Adrenal gland (tissue), 12 donors: ENCODE measurements around the gene TPRN. TPM values are rescaled to one million over a fixed set of nuclear protein-coding genes. Genes with fewer than 3 reads are reported as not detected.

ENCODE experiments used
- DNase-seq, 7 donors: peaks; one replicate each; pipeline ENCODE4 v3.0.0-alpha.2; 2019 to 2020
- H3K27ac ChIP-seq, 5 donors: fragments of 200-600 bp; sonication (generic) in 4 of 5; 1 replicate in 3 of 5; 2 replicates in 2 of 5; pipeline versions ENCODE4 v1.5.1 to v1.8.0; 2016 to 2020; ENCODE audit warnings: mild to moderate bottlenecking in 1 of 5
- H3K27me3 ChIP-seq: fragments of 200-600 bp; 2 replicates; pipeline ENCODE4 v1.8.0; 2021
- H3K36me3 ChIP-seq, 2 donors: fragments of 200-600 bp; replicated peaks in 1 of 2; 1 replicate in 1 of 2; 2 replicates in 1 of 2; pipeline versions ENCODE4 v1.5.1 to v1.8.0; 2018 to 2022
- H3K4me1 ChIP-seq, 2 donors: fragments of 200-600 bp; replicated peaks in 1 of 2; 1 replicate in 1 of 2; 2 replicates in 1 of 2; pipeline versions ENCODE4 v1.5.1 to v1.8.0; 2018 to 2021
- H3K4me3 ChIP-seq, 4 donors: fragments of 200-600 bp; sonication (generic) in 3 of 4; one replicate each; pipeline ENCODE4 v1.5.1; 2016 to 2018
- H3K9me3 ChIP-seq, 3 donors: fragments of 200-600 bp; sonication (generic) in 1 of 3; replicated peaks in 1 of 3; 1 replicate in 2 of 3; 2 replicates in 1 of 3; pipeline versions ENCODE4 v1.5.1 to v1.8.0; 2016 to 2021
- POLR2A ChIP-seq, 2 donors: fragments of 450-650 bp; IDR thresholded peaks; one replicate each; pipeline ENCODE4 v1.6.1; 2017; ENCODE audit warnings: antibody characterized with exemption in 2 of 2, mild to moderate bottlenecking in 2 of 2, moderate library complexity in 1 of 2
- WGBS, 4 donors: extraction: QIAGEN DNeasy Blood & Tissue Kit in 2 of 4; methylation state at CpG; one replicate each; pipeline versions ENCODE4 v1.1.5 to v1.1.7; 2013 to 2017; 5-methylcytosine and 5-hydroxymethylcytosine counted together
- intact Hi-C, 2 donors: fragments of 100-400 bp; cut with DNase I; formaldehyde crosslinking; loops; one replicate each; pipeline versions ENCODE4 v1.14.1 to v1.15.0; 2022 to 2023
- polyA plus RNA-seq, 3 donors: library from polyadenylated mRNA; stranded (reverse); fragments of 200-250 nt in 2 of 3; fragments of 350-450 nt in 1 of 3; fragmentation: Illumina TruSeq in 1 of 3; extraction: RNeasy Lipid Tissue Mini Kit (QIAGEN cat#74804) in 1 of 3; gene quantifications; one replicate each; pipeline ENCODE4 v1.2.3, GENCODE V29; 2013 to 2014
- total RNA-seq, 9 donors: library from RNA; depleted of rRNA in 4 of 9; stranded (reverse); fragments of >200 nt in 4 of 9; fragments of 120-200 nt in 1 of 9; fragmentation: NEBNext Ultra II Directional in 1 of 9; extraction: Animal tissue kit (Norgen Biotek cat#: 25700) in 1 of 9; gene quantifications; one replicate each; pipeline versions ENCODE4 v1.1.0 to v1.2.4, GENCODE V29; 2013 to 2023
- TF ChIP-seq, protein P1 (sequence below), 6 experiments: fragments of 450-650 bp in 4 of 6; fragments of 200-600 bp in 2 of 6; sonication (generic) in 1 of 6; IDR thresholded peaks; 1 replicate in 5 of 6; 2 replicates in 1 of 6; pipeline versions ENCODE4 v1.5.1 to v1.8.0; 2016 to 2021; ENCODE audit warnings: antibody characterized with exemption in 6 of 6, mild to moderate bottlenecking in 2 of 6, moderate library complexity in 1 of 6
- donor health status: healthy with polysubstance abuse.
- donor health status: Bipolar disorder and iron deficiency.
- donor health status: DM: yes; HTN: yes; CAD: no.
- donor health status: DM: no; HTN: no; CAD: no.
- donor health status: DM: no; HTN: no; CAD: no.
- donor health status: DM: yes; HTN: yes; CAD: no.

The TPRN gene
- total and polyA plus RNA-seq, 12 donors, result 1.4 to 23.5 (median 8.5) TPM

GRCh38 chr9:137228968-137229896, 28.7 kb upstream of the TPRN start:
- no peak for DNase-seq
- H3K27ac ChIP-seq, result no peak overlapping the region
- TF ChIP-seq, protein P1, sequence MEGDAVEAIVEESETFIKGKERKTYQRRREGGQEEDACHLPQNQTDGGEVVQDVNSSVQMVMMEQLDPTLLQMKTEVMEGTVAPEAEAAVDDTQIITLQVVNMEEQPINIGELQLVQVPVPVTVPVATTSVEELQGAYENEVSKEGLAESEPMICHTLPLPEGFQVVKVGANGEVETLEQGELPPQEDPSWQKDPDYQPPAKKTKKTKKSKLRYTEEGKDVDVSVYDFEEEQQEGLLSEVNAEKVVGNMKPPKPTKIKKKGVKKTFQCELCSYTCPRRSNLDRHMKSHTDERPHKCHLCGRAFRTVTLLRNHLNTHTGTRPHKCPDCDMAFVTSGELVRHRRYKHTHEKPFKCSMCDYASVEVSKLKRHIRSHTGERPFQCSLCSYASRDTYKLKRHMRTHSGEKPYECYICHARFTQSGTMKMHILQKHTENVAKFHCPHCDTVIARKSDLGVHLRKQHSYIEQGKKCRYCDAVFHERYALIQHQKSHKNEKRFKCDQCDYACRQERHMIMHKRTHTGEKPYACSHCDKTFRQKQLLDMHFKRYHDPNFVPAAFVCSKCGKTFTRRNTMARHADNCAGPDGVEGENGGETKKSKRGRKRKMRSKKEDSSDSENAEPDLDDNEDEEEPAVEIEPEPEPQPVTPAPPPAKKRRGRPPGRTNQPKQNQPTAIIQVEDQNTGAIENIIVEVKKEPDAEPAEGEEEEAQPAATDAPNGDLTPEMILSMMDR (IDR thresholded peaks at IDR 0.05), result no peak
- TF ChIP-seq POLR2A (IDR thresholded peaks at IDR 0.05), result no peak
- peaks cover 44% of the 10 kb centered on the region for H3K27me3 ChIP-seq
- intact Hi-C loops, result loop anchor here (5.0 kb wide), 1 partner anchor 112 kb away; no protein-coding TSS in a partner anchor
- WGBS, 4 donors, result 56 to 65% (median 61%) methylated on average over 9 to 27 of the region's 27 CpGs
- no peak overlapping the region for H3K4me3 ChIP-seq
- H3K9me3 ChIP-seq, result no peaks in the 10 kb centered on the region
- peaks cover 0 to 2% of the 10 kb centered on the region in 2 donors for H3K4me1 ChIP-seq
- no peaks in the 10 kb centered on the region for H3K36me3 ChIP-seq

- peaks cover 0 to 8% of the 10 kb centered on the region in 2 donors for H3K4me1 ChIP-seq
- TF ChIP-seq, protein P1 (IDR thresholded peaks at IDR 0.05), result no peak
- TF ChIP-seq POLR2A (IDR thresholded peaks at IDR 0.05), result no peak
- no peaks in the 10 kb centered on the region for H3K36me3 ChIP-seq
- intact Hi-C loops, result loop anchor here (5.0 kb wide), 1 partner anchor 111 kb away; no protein-coding TSS in a partner anchor
- H3K9me3 ChIP-seq, result no peaks in the 10 kb centered on the region
- H3K27me3 ChIP-seq, result peaks cover 42% of the 10 kb centered on the region
- H3K4me3 ChIP-seq, result no peak overlapping the region
- no peak overlapping the region for H3K27ac ChIP-seq
- 48 to 70% (median 56%) methylated on average over 4 to 29 of the region's 29 CpGs; no CpG with 5 or more reads in 1 of the 4 donors for WGBS, 4 donors
- DNase-seq, result no peak
Observed at GRCh38 chr9:137228506-137228967, 28.0 kb upstream of the TPRN start.

DNA sequence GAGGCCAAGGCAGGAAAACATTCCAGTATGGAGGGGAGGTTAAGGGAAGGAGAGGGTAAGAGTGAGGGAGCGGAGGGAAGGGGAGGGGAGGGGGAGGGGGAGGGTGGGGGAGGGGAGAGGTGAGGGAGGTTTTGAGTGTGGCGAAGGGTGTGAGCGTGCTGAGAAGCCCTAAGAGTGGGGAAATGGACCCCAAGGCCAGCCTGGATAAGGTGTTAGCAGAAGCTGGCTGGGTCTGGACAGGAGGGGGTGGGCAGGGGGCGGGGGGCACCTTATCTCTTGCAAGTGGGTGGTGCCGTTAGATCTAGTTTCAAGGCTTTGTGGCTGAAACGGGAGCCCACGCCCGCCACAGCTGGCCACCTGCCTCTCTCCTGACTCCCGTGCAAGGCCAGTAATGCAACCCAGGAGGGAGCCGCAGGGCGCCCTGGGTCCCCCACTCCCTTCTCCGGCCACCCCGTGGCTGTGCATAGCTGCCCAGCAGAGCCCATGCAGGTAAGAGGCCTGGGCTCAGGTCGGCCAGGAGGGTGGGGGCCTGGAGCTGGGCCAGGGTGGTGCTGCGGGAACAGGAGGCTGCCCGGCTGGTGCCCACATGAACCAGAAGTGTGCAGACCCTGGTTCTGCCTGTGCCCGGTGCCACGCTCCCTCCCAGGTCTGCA, 27.4 kb upstream of the TPRN start:
- no peaks in the 10 kb centered on the region for H3K9me3 ChIP-seq
- TF ChIP-seq, protein P1 (IDR thresholded peaks at IDR 0.05), result no peak
- no peak for TF ChIP-seq POLR2A (IDR thresholded peaks at IDR 0.05)
- no peak overlapping the region for H3K4me3 ChIP-seq
- DNase-seq, result no peak
- H3K27ac ChIP-seq, result no peak overlapping the region
- WGBS, 4 donors, result 25 to 33% (median 29%) methylated on average over 4 to 18 of the region's 18 CpGs
- H3K27me3 ChIP-seq, result peaks cover 42% of the 10 kb centered on the region
- peaks cover 2 to 9% of the 10 kb centered on the region in 2 donors for H3K4me1 ChIP-seq
- intact Hi-C loops, result loop anchor here (5.0 kb wide), 1 partner anchor 111 kb away; no protein-coding TSS in a partner anchor
- H3K36me3 ChIP-seq, result no peaks in the 10 kb centered on the region
